Immature natural killer cell (primary cell): ENCODE measurements around the gene SERPINB5. TPM values are rescaled to one million over a fixed set of nuclear protein-coding genes. Genes with fewer than 3 reads are reported as not detected.

Source experiments
- DNase-seq, 3 donors: peaks; one replicate each; pipeline ENCODE4 v3.0.0; 2022; ENCODE audit warnings: mixed read lengths in 1 of 3
- H3K27ac Mint-ChIP-seq, 6 donors: one replicate each; pipeline ENCODE4 v1.8.0; 2020; ENCODE audit warnings: mixed read lengths in 6 of 6, mild to moderate bottlenecking in 5 of 6, inconsistent platforms in 4 of 6, moderate library complexity in 3 of 6
- H3K27me3 Mint-ChIP-seq, 3 donors: one replicate each; pipeline ENCODE4 v1.8.0; 2020 to 2021; ENCODE audit warnings: low read depth in 3 of 3, mild to moderate bottlenecking in 3 of 3, mixed read lengths in 3 of 3, moderate library complexity in 3 of 3, inconsistent platforms in 1 of 3
- H3K36me3 Mint-ChIP-seq, 3 donors: one replicate each; pipeline ENCODE4 v1.8.0; 2020; ENCODE audit warnings: mixed read lengths in 3 of 3, inconsistent platforms in 2 of 3, mild to moderate bottlenecking in 2 of 3
- H3K4me1 Mint-ChIP-seq, 2 donors: one replicate each; pipeline ENCODE4 v1.8.0; 2020; ENCODE audit warnings: inconsistent platforms in 2 of 2, mild to moderate bottlenecking in 2 of 2, mixed read lengths in 2 of 2, moderate library complexity in 1 of 2
- H3K4me3 Mint-ChIP-seq, 5 donors: one replicate each; pipeline ENCODE4 v1.8.0; 2020; ENCODE audit warnings: mild to moderate bottlenecking in 5 of 5, mixed read lengths in 5 of 5, inconsistent platforms in 3 of 5, moderate library complexity in 3 of 5
- H3K9me3 Mint-ChIP-seq, 6 donors: one replicate each; pipeline ENCODE4 v1.8.0; 2020; ENCODE audit warnings: mild to moderate bottlenecking in 6 of 6, mixed read lengths in 6 of 6, inconsistent platforms in 4 of 6, moderate library complexity in 3 of 6
- polyA plus RNA-seq, 3 donors: library from polyadenylated mRNA; unstranded; fragments of 300-500 nt; fragmentation: Illumina TruSeq; gene quantifications; one replicate each; pipeline ENCODE4 v1.2.3, GENCODE V29; 2021

Gene SERPINB5
- not detected for polyA plus RNA-seq

GRCh38 chr18:63476668-63477067 lies at the start of gene SERPINB5:
Gene SERPINB5, plus strand, starts transcription at chr18:63476958. Its CDS starts 7,471 bp downstream, at chr18:63484429.
- no peak for DNase-seq
- no peaks in the 10 kb centered on the region for H3K36me3 Mint-ChIP-seq

GRCh38 chr18:63427558-63427957 lies 49.2 kb upstream of the SERPINB5 start:
- Mint-ChIP-seq H3K4me3 (no peak overlapping the region), H3K36me3 (peaks cover 0 to 5% (median 0%) of the 10 kb centered on the region in 3 donors), H3K27me3 (peaks cover 6 to 17% (median 16%) of the 10 kb centered on the region in 3 donors), H3K27ac (no peak overlapping the region), H3K4me1 (peaks cover 12 to 14% of the 10 kb centered on the region in 2 donors), H3K9me3 (no peaks in the 10 kb centered on the region)
- no peak for DNase-seq

More at GRCh38 chr18:63476668-63477067, at the start of gene SERPINB5:
- Mint-ChIP-seq H3K4me3 (no peak within 1 kb of the TSS), H3K27ac (no peak within 1 kb of the TSS), H3K9me3 (peaks cover 0 to 2% (median 0%) of the 10 kb centered on the region in 6 donors), H3K27me3 (peaks cover 3 to 11% (median 8%) of the 10 kb centered on the region in 3 donors), H3K4me1 (no peaks in the 10 kb centered on the region)

- Mint-ChIP-seq H3K4me3 (no peak overlapping the region), H3K27ac (no peak overlapping the region), H3K36me3 (no peaks in the 10 kb centered on the region), H3K27me3 (peaks cover 3 to 19% (median 4%) of the 10 kb centered on the region in 3 donors), H3K9me3 (no peaks in the 10 kb centered on the region), H3K4me1 (no peaks in the 10 kb centered on the region)
- no peak for DNase-seq
These were observed 46.2 kb upstream of the SERPINB5 start for GRCh38 chr18:63430526-63430925.

- H3K27me3 Mint-ChIP-seq, result peaks cover 3 to 22% (median 5%) of the 10 kb centered on the region in 3 donors
- H3K27ac Mint-ChIP-seq, result no peak overlapping the region
- H3K36me3 Mint-ChIP-seq, result no peaks in the 10 kb centered on the region
- DNase-seq, result no peak
- H3K4me3 Mint-ChIP-seq, result no peak overlapping the region
- H3K9me3 Mint-ChIP-seq, result no peaks in the 10 kb centered on the region
- no peaks in the 10 kb centered on the region for H3K4me1 Mint-ChIP-seq
These were observed 45.6 kb upstream of the SERPINB5 start for GRCh38 chr18:63431180-63431579.

- DNase-seq, result no peak
- no peaks in the 10 kb centered on the region for H3K4me1 Mint-ChIP-seq
- H3K27ac Mint-ChIP-seq, result no peak overlapping the region
- H3K27me3 Mint-ChIP-seq, result peaks cover 3 to 21% (median 5%) of the 10 kb centered on the region in 3 donors
- H3K9me3 Mint-ChIP-seq, result no peaks in the 10 kb centered on the region
- H3K36me3 Mint-ChIP-seq, result no peaks in the 10 kb centered on the region
- no peak overlapping the region for H3K4me3 Mint-ChIP-seq
These were observed 43.4 kb upstream of the SERPINB5 start for GRCh38 chr18:63433334-63433866.

GRCh38 chr18:63438181-63438580 lies 38.6 kb upstream of the SERPINB5 start:
- Mint-ChIP-seq H3K9me3 (no peaks in the 10 kb centered on the region), H3K27me3 (peaks cover 0 to 17% (median 10%) of the 10 kb centered on the region in 3 donors), H3K36me3 (no peaks in the 10 kb centered on the region), H3K27ac (no peak overlapping the region), H3K4me3 (no peak overlapping the region), H3K4me1 (peaks cover 0 to 3% of the 10 kb centered on the region in 2 donors)
- no peak for DNase-seq

- peaks cover 0 to 11% (median 10%) of the 10 kb centered on the region in 3 donors for H3K27me3 Mint-ChIP-seq
- peak; percentile 47 to 55 (median 51) for DNase-seq
- H3K4me3 Mint-ChIP-seq, result no peak overlapping the region
- no peak overlapping the region for H3K27ac Mint-ChIP-seq
- peaks cover 0 to 3% of the 10 kb centered on the region in 2 donors for H3K4me1 Mint-ChIP-seq
- no peaks in the 10 kb centered on the region for H3K36me3 Mint-ChIP-seq
- H3K9me3 Mint-ChIP-seq, result no peaks in the 10 kb centered on the region
These were observed 37.4 kb upstream of the SERPINB5 start for GRCh38 chr18:63439334-63439733.

GRCh38 chr18:63440219-63440618 lies 36.5 kb upstream of the SERPINB5 start:
- Mint-ChIP-seq H3K27me3 (peaks cover 0 to 11% (median 10%) of the 10 kb centered on the region in 3 donors), H3K9me3 (no peaks in the 10 kb centered on the region), H3K4me1 (peaks cover 0 to 3% of the 10 kb centered on the region in 2 donors), H3K36me3 (no peaks in the 10 kb centered on the region), H3K4me3 (no peak overlapping the region), H3K27ac (no peak overlapping the region)
- DNase-seq, result no peak

- peaks cover 0 to 11% (median 7%) of the 10 kb centered on the region in 3 donors for H3K27me3 Mint-ChIP-seq
- H3K27ac Mint-ChIP-seq, result no peak overlapping the region
- H3K9me3 Mint-ChIP-seq, result no peaks in the 10 kb centered on the region
- peaks cover 0 to 3% of the 10 kb centered on the region in 2 donors for H3K4me1 Mint-ChIP-seq
- H3K4me3 Mint-ChIP-seq, result no peak overlapping the region
- DNase-seq, result no peak
- no peaks in the 10 kb centered on the region for H3K36me3 Mint-ChIP-seq
These were observed 35.9 kb upstream of the SERPINB5 start for GRCh38 chr18:63440881-63441280.

GRCh38 chr18:63443829-63444228 lies 32.9 kb upstream of the SERPINB5 start:
- Mint-ChIP-seq H3K27me3 (peaks cover 0 to 8% (median 0%) of the 10 kb centered on the region in 3 donors), H3K4me3 (no peak overlapping the region), H3K9me3 (no peaks in the 10 kb centered on the region), H3K4me1 (peaks cover 0 to 3% of the 10 kb centered on the region in 2 donors), H3K36me3 (no peaks in the 10 kb centered on the region), H3K27ac (peak overlapping the region in 1 of 6 donors; percentile 33)
- no peak for DNase-seq

GRCh38 chr18:63444580-63444979 lies 32.2 kb upstream of the SERPINB5 start:
- Mint-ChIP-seq H3K4me1 (no peaks in the 10 kb centered on the region), H3K27me3 (peaks cover 0 to 8% (median 2%) of the 10 kb centered on the region in 3 donors), H3K9me3 (no peaks in the 10 kb centered on the region), H3K27ac (no peak overlapping the region), H3K36me3 (no peaks in the 10 kb centered on the region), H3K4me3 (no peak overlapping the region)
- no peak for DNase-seq

- H3K9me3 Mint-ChIP-seq, result no peaks in the 10 kb centered on the region
- H3K4me3 Mint-ChIP-seq, result no peak overlapping the region
- H3K36me3 Mint-ChIP-seq, result no peaks in the 10 kb centered on the region
- peaks cover 0 to 8% (median 2%) of the 10 kb centered on the region in 3 donors for H3K27me3 Mint-ChIP-seq
- H3K27ac Mint-ChIP-seq, result peak overlapping the region in 1 of 6 donors; percentile 31
- H3K4me1 Mint-ChIP-seq, result no peaks in the 10 kb centered on the region
- DNase-seq, result no peak
These were observed 31.7 kb upstream of the SERPINB5 start for GRCh38 chr18:63445037-63445436.

GRCh38 chr18:63446266-63446665 lies 30.5 kb upstream of the SERPINB5 start:
- Mint-ChIP-seq H3K4me1 (no peaks in the 10 kb centered on the region), H3K27me3 (peaks cover 0 to 6% (median 3%) of the 10 kb centered on the region in 3 donors), H3K4me3 (no peak overlapping the region), H3K27ac (no peak overlapping the region), H3K9me3 (no peaks in the 10 kb centered on the region), H3K36me3 (no peaks in the 10 kb centered on the region)
- DNase-seq, result no peak

- peaks cover 0 to 7% (median 3%) of the 10 kb centered on the region in 3 donors for H3K27me3 Mint-ChIP-seq
- no peak for DNase-seq
- no peak overlapping the region for H3K27ac Mint-ChIP-seq
- H3K9me3 Mint-ChIP-seq, result no peaks in the 10 kb centered on the region
- H3K36me3 Mint-ChIP-seq, result no peaks in the 10 kb centered on the region
- no peak overlapping the region for H3K4me3 Mint-ChIP-seq
- no peaks in the 10 kb centered on the region for H3K4me1 Mint-ChIP-seq
These were observed 29.7 kb upstream of the SERPINB5 start for GRCh38 chr18:63447066-63447465.

GRCh38 chr18:63449426-63449825 lies 27.3 kb upstream of the SERPINB5 start:
- Mint-ChIP-seq H3K36me3 (no peaks in the 10 kb centered on the region), H3K27me3 (peaks cover 0 to 7% (median 4%) of the 10 kb centered on the region in 3 donors), H3K9me3 (no peaks in the 10 kb centered on the region), H3K4me3 (no peak overlapping the region), H3K4me1 (no peaks in the 10 kb centered on the region), H3K27ac (no peak overlapping the region)
- no peak for DNase-seq
